Right ventricle myocardium superior (tissue), 1 donor: ENCODE measurements around the gene MAGT1. TPM values are rescaled to one million over a fixed set of nuclear protein-coding genes. Genes with fewer than 3 reads are reported as not detected.

Experiments
- total RNA-seq: library from RNA; stranded (reverse); fragmentation: NEBNext Ultra II Directional; extraction: Animal tissue kit (Norgen Biotek cat#: 25700); gene quantifications from one replicate; pipeline ENCODE4 v1.2.1, GENCODE V29; 2021
- donor health status: DM: no; HTN: yes; CAD: no; lungs with severe emphysema.

Gene MAGT1
- total RNA-seq, 1 donor from 2014 or later = 50.4 TPM

Other genes with a start within 250 kb of the MAGT1 start
- 75.2 TPM for gene ATRX, start 109.2 kb downstream of the MAGT1 start, total RNA-seq
- gene COX7B, start 4.0 kb upstream of the MAGT1 start, total RNA-seq = 1,688 TPM
- 4.5 TPM for gene ATP7A, start 15.3 kb upstream of the MAGT1 start, total RNA-seq
- gene PGAM4, start 74.2 kb upstream of the MAGT1 start, total RNA-seq = not detected
- 407 TPM for gene PGK1, start 208.8 kb upstream of the MAGT1 start, total RNA-seq
- gene TAF9B, start 244.2 kb upstream of the MAGT1 start, total RNA-seq = 16.3 TPM